PC-9 (cell line): ENCODE results near the gene ZNF444.

Source experiments
- EZH2 ChIP-seq: fragments of 200-600 bp; sonication (generic); IDR thresholded peaks from 2 replicates; pipeline ENCODE4 v1.8.0; 2017; ENCODE audit warnings: antibody characterized with exemption, low read depth
- TF ChIP-seq, protein P1 (sequence below): fragments of 200-600 bp; sonication (generic); conservative IDR thresholded peaks from 2 replicates; pipeline ENCODE4 v1.6.1; 2017; ENCODE audit warnings: mixed run types, antibody characterized with exemption, mild to moderate bottlenecking, moderate library complexity

GRCh38 chr19:56098731-56099568, 42.1 kb upstream of the ZNF444 start:
- TF ChIP-seq, protein P1, sequence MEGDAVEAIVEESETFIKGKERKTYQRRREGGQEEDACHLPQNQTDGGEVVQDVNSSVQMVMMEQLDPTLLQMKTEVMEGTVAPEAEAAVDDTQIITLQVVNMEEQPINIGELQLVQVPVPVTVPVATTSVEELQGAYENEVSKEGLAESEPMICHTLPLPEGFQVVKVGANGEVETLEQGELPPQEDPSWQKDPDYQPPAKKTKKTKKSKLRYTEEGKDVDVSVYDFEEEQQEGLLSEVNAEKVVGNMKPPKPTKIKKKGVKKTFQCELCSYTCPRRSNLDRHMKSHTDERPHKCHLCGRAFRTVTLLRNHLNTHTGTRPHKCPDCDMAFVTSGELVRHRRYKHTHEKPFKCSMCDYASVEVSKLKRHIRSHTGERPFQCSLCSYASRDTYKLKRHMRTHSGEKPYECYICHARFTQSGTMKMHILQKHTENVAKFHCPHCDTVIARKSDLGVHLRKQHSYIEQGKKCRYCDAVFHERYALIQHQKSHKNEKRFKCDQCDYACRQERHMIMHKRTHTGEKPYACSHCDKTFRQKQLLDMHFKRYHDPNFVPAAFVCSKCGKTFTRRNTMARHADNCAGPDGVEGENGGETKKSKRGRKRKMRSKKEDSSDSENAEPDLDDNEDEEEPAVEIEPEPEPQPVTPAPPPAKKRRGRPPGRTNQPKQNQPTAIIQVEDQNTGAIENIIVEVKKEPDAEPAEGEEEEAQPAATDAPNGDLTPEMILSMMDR = no peak
- no peak for TF ChIP-seq EZH2
